GM23338 (cell line): ENCODE measurements around the gene TSR1. TPM values are rescaled to one million over a fixed set of nuclear protein-coding genes. Genes with fewer than 3 reads are reported as not detected.

Experiments used
- ATAC-seq: fragments of 200-7000 bp; cut with Tn5 transposase; 3 replicates; pipeline ENCODE4 v1.9.1; 2020
- DNase-seq: peaks from one replicate; pipeline ENCODE4 v3.0.0-alpha.2; 2015; ENCODE audit warnings: low spot score
- H2AFZ ChIP-seq: fragments of 200-600 bp; sonication (generic); 2 replicates; pipeline ENCODE4 v1.8.0; 2016; ENCODE audit warnings: antibody characterized with exemption, mild to moderate bottlenecking, moderate library complexity
- H3F3A ChIP-seq: fragments of 200-600 bp; sonication (generic); replicated peaks from 2 replicates; pipeline ENCODE4 v1.8.0; 2017; ENCODE audit warnings: antibody characterized with exemption, mixed run types, low read depth
- H3K27ac ChIP-seq: fragments of 200-600 bp; sonication (generic); 2 replicates; pipeline ENCODE4 v1.6.1; 2016; ENCODE audit warnings: low read depth
- H3K27me3 ChIP-seq: fragments of 200-600 bp; sonication (generic); 2 replicates; pipeline ENCODE4 v1.8.0; 2016; ENCODE audit warnings: mild to moderate bottlenecking, mixed run types, moderate library complexity; ENCODE audit not compliant: insufficient read depth
- H3K36me3 ChIP-seq: fragments of 200-600 bp; sonication (generic); 2 replicates; pipeline ENCODE4 v1.8.0; 2016; ENCODE audit warnings: mild to moderate bottlenecking; ENCODE audit not compliant: insufficient read depth
- H3K4me1 ChIP-seq: fragments of 200-600 bp; sonication (generic); 2 replicates; pipeline ENCODE4 v1.8.0; 2016; ENCODE audit warnings: mild to moderate bottlenecking, moderate library complexity; ENCODE audit not compliant: insufficient read depth
- H3K4me2 ChIP-seq: fragments of 200-600 bp; sonication (generic); 2 replicates; pipeline ENCODE4 v1.7.1; 2017; ENCODE audit warnings: mixed run types
- H3K4me3 ChIP-seq: fragments of 200-600 bp; sonication (generic); 2 replicates; pipeline ENCODE4 v1.6.1; 2016; ENCODE audit warnings: mixed run types
- H3K79me2 ChIP-seq: fragments of 200-600 bp; sonication (generic); replicated peaks from 2 replicates; pipeline ENCODE4 v1.8.0; 2017; ENCODE audit warnings: mild to moderate bottlenecking; ENCODE audit not compliant: insufficient read depth
- H3K9me2 ChIP-seq: fragments of 200-600 bp; sonication (generic); 2 replicates; pipeline ENCODE4 v1.8.0; 2017; ENCODE audit not compliant: insufficient read depth
- H4K20me1 ChIP-seq: fragments of 200-600 bp; sonication (generic); replicated peaks from 2 replicates; pipeline ENCODE4 v1.8.0; 2017; ENCODE audit warnings: mild to moderate bottlenecking; ENCODE audit not compliant: insufficient read depth
- H3K27ac Mint-ChIP-seq: 2 replicates; pipeline ENCODE4 v1.8.0; 2020; ENCODE audit warnings: inconsistent platforms, mild to moderate bottlenecking, moderate library complexity, mixed read lengths
- H3K27me3 Mint-ChIP-seq: 3 replicates; pipeline ENCODE4 v1.8.0; 2022; ENCODE audit warnings: low read depth, mild to moderate bottlenecking, moderate library complexity, mixed read lengths, inconsistent platforms; ENCODE audit not compliant: insufficient read depth, poor library complexity
- H3K36me3 Mint-ChIP-seq: 3 replicates; pipeline ENCODE4 v1.8.0; 2021; ENCODE audit warnings: low read depth, mild to moderate bottlenecking, inconsistent platforms, moderate library complexity, mixed read lengths
- H3K4me1 Mint-ChIP-seq: 3 replicates; pipeline ENCODE4 v1.8.0; 2020; ENCODE audit warnings: mild to moderate bottlenecking, inconsistent platforms, mixed read lengths
- H3K4me3 Mint-ChIP-seq: 3 replicates; pipeline ENCODE4 v1.8.0; 2021; ENCODE audit warnings: moderate library complexity, mild to moderate bottlenecking, inconsistent platforms, mixed read lengths
- H3K9me3 Mint-ChIP-seq: 3 replicates; pipeline ENCODE4 v1.8.0; 2020; ENCODE audit warnings: moderate library complexity, mild to moderate bottlenecking, inconsistent platforms, mixed read lengths
- EZH2phosphoT487 ChIP-seq: fragments of 200-600 bp; sonication (generic); IDR thresholded peaks from one replicate; pipeline ENCODE4 v1.8.1; 2018; ENCODE audit warnings: antibody characterized with exemption; ENCODE audit not compliant: unreplicated experiment
- JUNB ChIP-seq: IDR thresholded peaks from one replicate; pipeline ENCODE4 v1.6.1; 2016; ENCODE audit warnings: antibody characterized with exemption; ENCODE audit not compliant: unreplicated experiment
- POLR2AphosphoS5 ChIP-seq: IDR thresholded peaks from 2 replicates; pipeline ENCODE4 v1.6.1; 2016; ENCODE audit warnings: antibody characterized with exemption, low read depth
- ZNF331 ChIP-seq: fragments of 250-450 bp; sonication (Bioruptor Pico); IDR thresholded peaks from 2 replicates; pipeline ENCODE4 v1.5.0; 2020; ENCODE audit warnings: low read depth, mild to moderate bottlenecking, moderate library complexity
- polyA plus RNA-seq: library from polyadenylated mRNA; unstranded; fragments of >200 nt; fragmentation: Nextera tagmentation; extraction: Ambion mirVana; gene quantifications from 2 replicates; pipeline ENCODE4 v1.2.1, GENCODE V29; 2016
- total RNA-seq: library from RNA; depleted of rRNA; stranded (reverse); fragments of >200 nt; shearing (Covaris generic); gene quantifications from 2 replicates; pipeline ENCODE4 v1.2.3, GENCODE V29; 2014
- TF ChIP-seq, protein P1 (sequence below): IDR thresholded peaks from one replicate; pipeline ENCODE4 v1.6.1; 2018; ENCODE audit warnings: antibody characterized with exemption; ENCODE audit not compliant: unreplicated experiment
- TF ChIP-seq, protein P2 (sequence below): fragments of 250-450 bp; sonication (Bioruptor Pico); IDR thresholded peaks from 2 replicates; pipeline ENCODE4 v1.5.0; 2020; ENCODE audit warnings: mild to moderate bottlenecking, moderate library complexity
- TF ChIP-seq, protein P3 (sequence below): IDR thresholded peaks from 2 replicates; pipeline ENCODE4 v1.6.1; 2016; ENCODE audit warnings: antibody characterized with exemption

The TSR1 gene
- total and polyA plus RNA-seq, 2 experiments from 2014 or later: 36.9 to 108 TPM

DNA sequence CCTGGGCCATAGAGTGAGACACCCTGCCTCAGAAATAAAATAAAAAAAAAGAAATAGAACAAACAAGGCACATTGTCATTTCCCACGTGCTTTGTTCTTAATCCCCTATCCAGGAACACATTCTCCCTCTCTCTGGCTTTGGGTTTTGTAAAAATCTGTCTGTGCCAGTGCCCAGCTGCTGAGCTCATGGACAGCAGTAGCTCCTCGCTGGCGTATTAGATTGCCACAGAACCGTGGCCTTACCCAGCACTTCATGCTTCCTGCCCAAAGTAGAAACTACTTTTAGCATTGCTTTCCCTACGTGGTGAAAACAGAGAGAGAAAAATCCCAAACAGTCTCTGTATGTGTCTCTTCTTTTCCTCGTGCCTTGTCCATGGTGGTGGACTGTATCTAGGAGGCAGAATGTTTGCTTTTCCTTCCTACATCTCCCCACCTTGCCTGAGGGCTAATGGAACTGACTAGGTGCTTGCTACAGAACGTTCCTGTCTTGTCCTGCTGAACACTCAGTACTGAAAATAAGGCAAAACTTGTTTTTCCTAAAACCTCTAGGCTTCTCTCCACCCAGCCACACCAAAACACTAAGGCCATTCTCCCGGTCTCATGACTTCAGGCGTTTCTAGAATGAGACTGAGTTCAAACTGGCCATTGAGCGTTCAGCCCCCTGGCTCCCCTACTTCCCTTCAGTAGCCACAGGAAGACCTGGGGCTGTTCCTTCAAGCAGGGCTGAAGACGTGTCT, 38.5 kb upstream of the TSR1 start:
- H3K27ac ChIP-seq: no peak overlapping the region
- H3K4me3 ChIP-seq: no peak overlapping the region
- DNase-seq (no peak), ATAC-seq (no peak)
- no peak overlapping the region for H2AFZ ChIP-seq
- no peaks in the 10 kb centered on the region for H3K9me2 ChIP-seq
- peaks cover 16% of the 10 kb centered on the region for H3K27me3 Mint-ChIP-seq
- H3K36me3 ChIP-seq: no peaks in the 10 kb centered on the region
- H3K27me3 ChIP-seq: no peaks in the 10 kb centered on the region
- H3F3A ChIP-seq: 0 out of 2 replicates have a peak, but pooled peaks cover 3% of the 10 kb centered on the region
- TF ChIP-seq, protein P1, sequence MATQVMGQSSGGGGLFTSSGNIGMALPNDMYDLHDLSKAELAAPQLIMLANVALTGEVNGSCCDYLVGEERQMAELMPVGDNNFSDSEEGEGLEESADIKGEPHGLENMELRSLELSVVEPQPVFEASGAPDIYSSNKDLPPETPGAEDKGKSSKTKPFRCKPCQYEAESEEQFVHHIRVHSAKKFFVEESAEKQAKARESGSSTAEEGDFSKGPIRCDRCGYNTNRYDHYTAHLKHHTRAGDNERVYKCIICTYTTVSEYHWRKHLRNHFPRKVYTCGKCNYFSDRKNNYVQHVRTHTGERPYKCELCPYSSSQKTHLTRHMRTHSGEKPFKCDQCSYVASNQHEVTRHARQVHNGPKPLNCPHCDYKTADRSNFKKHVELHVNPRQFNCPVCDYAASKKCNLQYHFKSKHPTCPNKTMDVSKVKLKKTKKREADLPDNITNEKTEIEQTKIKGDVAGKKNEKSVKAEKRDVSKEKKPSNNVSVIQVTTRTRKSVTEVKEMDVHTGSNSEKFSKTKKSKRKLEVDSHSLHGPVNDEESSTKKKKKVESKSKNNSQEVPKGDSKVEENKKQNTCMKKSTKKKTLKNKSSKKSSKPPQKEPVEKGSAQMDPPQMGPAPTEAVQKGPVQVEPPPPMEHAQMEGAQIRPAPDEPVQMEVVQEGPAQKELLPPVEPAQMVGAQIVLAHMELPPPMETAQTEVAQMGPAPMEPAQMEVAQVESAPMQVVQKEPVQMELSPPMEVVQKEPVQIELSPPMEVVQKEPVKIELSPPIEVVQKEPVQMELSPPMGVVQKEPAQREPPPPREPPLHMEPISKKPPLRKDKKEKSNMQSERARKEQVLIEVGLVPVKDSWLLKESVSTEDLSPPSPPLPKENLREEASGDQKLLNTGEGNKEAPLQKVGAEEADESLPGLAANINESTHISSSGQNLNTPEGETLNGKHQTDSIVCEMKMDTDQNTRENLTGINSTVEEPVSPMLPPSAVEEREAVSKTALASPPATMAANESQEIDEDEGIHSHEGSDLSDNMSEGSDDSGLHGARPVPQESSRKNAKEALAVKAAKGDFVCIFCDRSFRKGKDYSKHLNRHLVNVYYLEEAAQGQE: no peak
- TF ChIP-seq ZNF331 (CRISPR knock-in tag) (no peak), POLR2AphosphoS5 (no peak), JUNB (no peak), EZH2phosphoT487 (no peak)
- TF ChIP-seq, protein P2, sequence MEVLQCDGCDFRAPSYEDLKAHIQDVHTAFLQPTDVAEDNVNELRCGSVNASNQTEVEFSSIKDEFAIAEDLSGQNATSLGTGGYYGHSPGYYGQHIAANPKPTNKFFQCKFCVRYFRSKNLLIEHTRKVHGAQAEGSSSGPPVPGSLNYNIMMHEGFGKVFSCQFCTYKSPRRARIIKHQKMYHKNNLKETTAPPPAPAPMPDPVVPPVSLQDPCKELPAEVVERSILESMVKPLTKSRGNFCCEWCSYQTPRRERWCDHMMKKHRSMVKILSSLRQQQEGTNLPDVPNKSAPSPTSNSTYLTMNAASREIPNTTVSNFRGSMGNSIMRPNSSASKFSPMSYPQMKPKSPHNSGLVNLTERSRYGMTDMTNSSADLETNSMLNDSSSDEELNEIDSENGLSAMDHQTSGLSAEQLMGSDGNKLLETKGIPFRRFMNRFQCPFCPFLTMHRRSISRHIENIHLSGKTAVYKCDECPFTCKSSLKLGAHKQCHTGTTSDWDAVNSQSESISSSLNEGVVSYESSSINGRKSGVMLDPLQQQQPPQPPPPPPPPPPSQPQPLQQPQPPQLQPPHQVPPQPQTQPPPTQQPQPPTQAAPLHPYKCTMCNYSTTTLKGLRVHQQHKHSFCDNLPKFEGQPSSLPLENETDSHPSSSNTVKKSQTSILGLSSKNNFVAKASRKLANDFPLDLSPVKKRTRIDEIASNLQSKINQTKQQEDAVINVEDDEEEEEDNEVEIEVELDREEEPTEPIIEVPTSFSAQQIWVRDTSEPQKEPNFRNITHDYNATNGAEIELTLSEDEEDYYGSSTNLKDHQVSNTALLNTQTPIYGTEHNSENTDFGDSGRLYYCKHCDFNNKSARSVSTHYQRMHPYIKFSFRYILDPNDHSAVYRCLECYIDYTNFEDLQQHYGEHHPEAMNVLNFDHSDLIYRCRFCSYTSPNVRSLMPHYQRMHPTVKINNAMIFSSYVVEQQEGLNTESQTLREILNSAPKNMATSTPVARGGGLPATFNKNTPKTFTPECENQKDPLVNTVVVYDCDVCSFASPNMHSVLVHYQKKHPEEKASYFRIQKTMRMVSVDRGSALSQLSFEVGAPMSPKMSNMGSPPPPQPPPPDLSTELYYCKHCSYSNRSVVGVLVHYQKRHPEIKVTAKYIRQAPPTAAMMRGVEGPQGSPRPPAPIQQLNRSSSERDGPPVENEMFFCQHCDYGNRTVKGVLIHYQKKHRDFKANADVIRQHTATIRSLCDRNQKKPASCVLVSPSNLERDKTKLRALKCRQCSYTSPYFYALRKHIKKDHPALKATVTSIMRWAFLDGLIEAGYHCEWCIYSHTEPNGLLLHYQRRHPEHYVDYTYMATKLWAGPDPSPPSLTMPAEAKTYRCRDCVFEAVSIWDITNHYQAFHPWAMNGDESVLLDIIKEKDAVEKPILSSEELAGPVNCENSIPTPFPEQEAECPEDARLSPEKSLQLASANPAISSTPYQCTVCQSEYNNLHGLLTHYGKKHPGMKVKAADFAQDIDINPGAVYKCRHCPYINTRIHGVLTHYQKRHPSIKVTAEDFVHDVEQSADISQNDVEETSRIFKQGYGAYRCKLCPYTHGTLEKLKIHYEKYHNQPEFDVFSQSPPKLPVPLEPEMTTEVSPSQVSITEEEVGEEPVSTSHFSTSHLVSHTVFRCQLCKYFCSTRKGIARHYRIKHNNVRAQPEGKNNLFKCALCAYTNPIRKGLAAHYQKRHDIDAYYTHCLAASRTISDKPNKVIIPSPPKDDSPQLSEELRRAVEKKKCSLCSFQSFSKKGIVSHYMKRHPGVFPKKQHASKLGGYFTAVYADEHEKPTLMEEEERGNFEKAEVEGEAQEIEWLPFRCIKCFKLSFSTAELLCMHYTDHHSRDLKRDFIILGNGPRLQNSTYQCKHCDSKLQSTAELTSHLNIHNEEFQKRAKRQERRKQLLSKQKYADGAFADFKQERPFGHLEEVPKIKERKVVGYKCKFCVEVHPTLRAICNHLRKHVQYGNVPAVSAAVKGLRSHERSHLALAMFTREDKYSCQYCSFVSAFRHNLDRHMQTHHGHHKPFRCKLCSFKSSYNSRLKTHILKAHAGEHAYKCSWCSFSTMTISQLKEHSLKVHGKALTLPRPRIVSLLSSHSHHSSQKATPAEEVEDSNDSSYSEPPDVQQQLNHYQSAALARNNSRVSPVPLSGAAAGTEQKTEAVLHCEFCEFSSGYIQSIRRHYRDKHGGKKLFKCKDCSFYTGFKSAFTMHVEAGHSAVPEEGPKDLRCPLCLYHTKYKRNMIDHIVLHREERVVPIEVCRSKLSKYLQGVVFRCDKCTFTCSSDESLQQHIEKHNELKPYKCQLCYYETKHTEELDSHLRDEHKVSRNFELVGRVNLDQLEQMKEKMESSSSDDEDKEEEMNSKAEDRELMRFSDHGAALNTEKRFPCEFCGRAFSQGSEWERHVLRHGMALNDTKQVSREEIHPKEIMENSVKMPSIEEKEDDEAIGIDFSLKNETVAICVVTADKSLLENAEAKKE (CRISPR knock-in tag): no peak
- TF ChIP-seq, protein P3, sequence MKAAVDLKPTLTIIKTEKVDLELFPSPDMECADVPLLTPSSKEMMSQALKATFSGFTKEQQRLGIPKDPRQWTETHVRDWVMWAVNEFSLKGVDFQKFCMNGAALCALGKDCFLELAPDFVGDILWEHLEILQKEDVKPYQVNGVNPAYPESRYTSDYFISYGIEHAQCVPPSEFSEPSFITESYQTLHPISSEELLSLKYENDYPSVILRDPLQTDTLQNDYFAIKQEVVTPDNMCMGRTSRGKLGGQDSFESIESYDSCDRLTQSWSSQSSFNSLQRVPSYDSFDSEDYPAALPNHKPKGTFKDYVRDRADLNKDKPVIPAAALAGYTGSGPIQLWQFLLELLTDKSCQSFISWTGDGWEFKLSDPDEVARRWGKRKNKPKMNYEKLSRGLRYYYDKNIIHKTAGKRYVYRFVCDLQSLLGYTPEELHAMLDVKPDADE: no peak
- no peak overlapping the region for H3K4me2 ChIP-seq
- no peak overlapping the region; the same call in 1 of the 2 replicates for H3K27ac Mint-ChIP-seq
- peaks cover 32% of the 10 kb centered on the region for H3K36me3 Mint-ChIP-seq
- no peaks in the 10 kb centered on the region; the same call in 1 of the 2 replicates for H4K20me1 ChIP-seq
- no peaks in the 10 kb centered on the region for H3K79me2 ChIP-seq
- no peaks in the 10 kb centered on the region for H3K9me3 Mint-ChIP-seq
- no peaks in the 10 kb centered on the region for H3K4me1 ChIP-seq
- H3K4me3 Mint-ChIP-seq: no peak overlapping the region
- peaks cover 11% of the 10 kb centered on the region for H3K4me1 Mint-ChIP-seq
